K562 (cell line): ENCODE results near the gene CCL24. TPM values are rescaled to one million over a fixed set of nuclear protein-coding genes. Genes with fewer than 3 reads are reported as not detected.

Experiments
- CBX2 ChIP-seq: fragments of 200-600 bp; sonication (generic); IDR thresholded peaks from one replicate; pipeline ENCODE4 v1.6.1; 2012; ENCODE audit warnings: mild to moderate bottlenecking, low read length, inconsistent platforms; ENCODE audit not compliant: insufficient read depth, poor library complexity, severe bottlenecking
- CCNT2 ChIP-seq: IDR thresholded peaks from 2 replicates; pipeline ENCODE4 v1.6.1; 2011; ENCODE audit warnings: borderline replicate concordance, low read depth, mild to moderate bottlenecking, moderate library complexity, mixed read lengths, low read length; ENCODE audit not compliant: insufficient read length; ENCODE audit errors: extremely low read depth
- CEBPB ChIP-seq: fragments of 450-650 bp; IDR thresholded peaks from 2 replicates; pipeline ENCODE4 v1.6.1; 2016; ENCODE audit warnings: missing genetic modification characterization, missing compliant biosample characterization
- ELF2 ChIP-seq: fragments of 250-450 bp; sonication (Bioruptor Pico); IDR thresholded peaks from 2 replicates; pipeline ENCODE4 v1.5.0; 2021; ENCODE audit warnings: mild to moderate bottlenecking
- ESRRB ChIP-seq: fragments of 250-450 bp; sonication (Bioruptor Pico); IDR thresholded peaks from 2 replicates; pipeline ENCODE4 v1.5.0; 2020; ENCODE audit warnings: mild to moderate bottlenecking, moderate library complexity, borderline replicate concordance
- ETV6 ChIP-seq, 3 experiments: fragments of 150-350 bp in 1 of 3; sonication (generic) in 1 of 3; formaldehyde crosslinking in 1 of 3; IDR thresholded peaks; 2 replicates each; pipeline versions ENCODE4 v1.6.1 to v1.8.0; 2014 to 2022; ENCODE audit warnings: borderline replicate concordance in 2 of 3, low read depth in 2 of 3, antibody characterized with exemption in 1 of 3, low read length in 1 of 3, mild to moderate bottlenecking in 1 of 3, missing genetic modification reagents in 1 of 3
- FUS ChIP-seq: fragments of 200-400 bp; formaldehyde crosslinking; optimal IDR thresholded peaks from 2 replicates; pipeline ENCODE3; 2017; ENCODE audit warnings: low read depth, low read length
- KLF6 ChIP-seq: fragments of 250-450 bp; sonication (Bioruptor Pico); IDR thresholded peaks from 2 replicates; pipeline ENCODE4 v1.4.0; 2020; ENCODE audit warnings: mild to moderate bottlenecking, moderate library complexity, borderline replicate concordance
- MECOM ChIP-seq: fragments of 250-450 bp; sonication (Bioruptor Pico); IDR thresholded peaks from 2 replicates; pipeline ENCODE4 v1.8.0; 2022; ENCODE audit warnings: inconsistent platforms
- MTF1 ChIP-seq: fragments of 250-450 bp; sonication (Bioruptor Pico); IDR thresholded peaks from 2 replicates; pipeline ENCODE4 v1.9.0; 2021; ENCODE audit warnings: moderate library complexity, mild to moderate bottlenecking, inconsistent platforms, borderline replicate concordance
- RHOXF2B ChIP-seq: fragments of 250-450 bp; sonication (Bioruptor Pico); conservative IDR thresholded peaks from 2 replicates; pipeline ENCODE4 v1.5.1; 2021
- SNIP1 ChIP-seq: fragments of 450-650 bp; IDR thresholded peaks from 2 replicates; pipeline ENCODE4 v1.7.1; 2017; ENCODE audit warnings: low read depth, mild to moderate bottlenecking
- TARDBP ChIP-seq: fragments of 450-650 bp; IDR thresholded peaks from 2 replicates; pipeline ENCODE4 v1.6.1; 2016
- TRIM28 ChIP-seq: fragments of 450-650 bp; IDR thresholded peaks from 2 replicates; pipeline ENCODE4 v1.6.1; 2017
- ZNF589 ChIP-seq: fragments of 200-800 bp; sonication (Bioruptor generic); IDR thresholded peaks from 2 replicates; pipeline ENCODE4 v1.6.1; 2016; ENCODE audit warnings: low read depth, missing genetic modification characterization, missing compliant biosample characterization
- polyA plus RNA-seq, 8 experiments: library from polyadenylated mRNA; depleted of rRNA in 4 of 8; stranded (reverse) in 5 of 8; unstranded in 3 of 8; fragments of >200 nt; fragmentation: Nextera tagmentation in 2 of 8; fragmentation: Illumina TruSeq in 1 of 8; extraction: Ambion mirVana in 2 of 8; extraction: Trizol in 1 of 8; gene quantifications; 2 replicates each; pipeline versions ENCODE4 v1.2.1 to v1.2.3, GENCODE V29; 2011 to 2014; ENCODE audit warnings: inconsistent platforms in 1 of 8, missing spikeins in 1 of 8
- total RNA-seq, 7 experiments: library from RNA; depleted of rRNA in 6 of 7; stranded (reverse); fragments of >200 nt in 6 of 7; fragmentation: Illumina TruSeq in 2 of 7; extraction: Trizol in 2 of 7; gene quantifications; 2 replicates each; pipeline versions ENCODE4 v1.2.1 to v1.2.3, GENCODE V29; 2011 to 2021; ENCODE audit warnings: low replicate concordance in 1 of 7
- TF ChIP-seq, protein P1 (sequence below): fragments of 450-650 bp; conservative IDR thresholded peaks from 2 replicates; pipeline ENCODE4 v1.6.1; 2016; ENCODE audit warnings: missing genetic modification characterization, low read depth, mild to moderate bottlenecking, control low read depth, missing compliant biosample characterization
- TF ChIP-seq, protein P2 (sequence below): fragments of 450-650 bp; formaldehyde crosslinking; IDR thresholded peaks from 2 replicates; pipeline ENCODE4 v1.4.0; 2020; ENCODE audit warnings: mild to moderate bottlenecking, moderate library complexity
- TF ChIP-seq, protein P3 (sequence below), 2 experiments: fragments of 250-450 bp in 1 of 2; fragments of 450-650 bp in 1 of 2; sonication (Bioruptor Pico) in 1 of 2; IDR thresholded peaks; 2 replicates each; pipeline versions ENCODE4 v1.6.1 to v1.8.0; 2016 to 2021; ENCODE audit warnings: mild to moderate bottlenecking in 2 of 2, moderate library complexity in 2 of 2, missing compliant biosample characterization in 1 of 2, missing genetic modification characterization in 1 of 2
- TF ChIP-seq, protein P4 (sequence below): fragments of 450-650 bp; IDR thresholded peaks from 2 replicates; pipeline ENCODE4 v1.6.1; 2016; ENCODE audit warnings: antibody characterized with exemption
- TF ChIP-seq, protein P5 (sequence below): IDR thresholded peaks from 2 replicates; pipeline ENCODE4 v1.6.1; 2016; ENCODE audit warnings: missing genetic modification characterization, missing compliant biosample characterization

CCL24 gene
- total and polyA plus RNA-seq, 9 of the 15 experiments (the other 6 are each of a cell fraction or from before 2014, with no cell fraction given), result 0.45 to 3.6 (median 0.95) TPM; not detected in 1

DNA sequence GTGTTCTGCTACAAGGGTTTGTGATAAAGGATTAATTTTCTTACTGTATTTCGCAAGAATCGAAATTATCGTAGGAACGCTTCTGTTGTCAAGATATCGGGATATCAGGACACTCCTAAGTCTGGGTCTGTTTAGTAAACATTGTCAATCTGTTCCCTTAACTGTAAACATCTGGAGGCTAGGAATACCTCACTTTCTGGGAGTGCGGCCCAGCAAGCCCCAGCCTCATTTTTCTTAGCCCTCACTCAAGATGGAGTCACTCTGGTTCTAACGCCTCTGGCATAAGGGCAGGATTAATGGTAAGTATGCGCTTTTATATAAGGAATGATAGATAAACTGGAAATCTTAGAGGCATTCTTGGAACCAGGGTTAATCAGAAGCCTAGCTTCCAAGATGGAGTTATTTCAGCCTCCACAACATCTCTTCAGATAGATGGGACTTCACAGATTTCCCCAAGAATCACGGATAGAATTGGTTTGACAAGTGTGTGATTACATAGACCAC is 30.1 kb upstream of the CCL24 start (continued):
- TF ChIP-seq, protein P1, sequence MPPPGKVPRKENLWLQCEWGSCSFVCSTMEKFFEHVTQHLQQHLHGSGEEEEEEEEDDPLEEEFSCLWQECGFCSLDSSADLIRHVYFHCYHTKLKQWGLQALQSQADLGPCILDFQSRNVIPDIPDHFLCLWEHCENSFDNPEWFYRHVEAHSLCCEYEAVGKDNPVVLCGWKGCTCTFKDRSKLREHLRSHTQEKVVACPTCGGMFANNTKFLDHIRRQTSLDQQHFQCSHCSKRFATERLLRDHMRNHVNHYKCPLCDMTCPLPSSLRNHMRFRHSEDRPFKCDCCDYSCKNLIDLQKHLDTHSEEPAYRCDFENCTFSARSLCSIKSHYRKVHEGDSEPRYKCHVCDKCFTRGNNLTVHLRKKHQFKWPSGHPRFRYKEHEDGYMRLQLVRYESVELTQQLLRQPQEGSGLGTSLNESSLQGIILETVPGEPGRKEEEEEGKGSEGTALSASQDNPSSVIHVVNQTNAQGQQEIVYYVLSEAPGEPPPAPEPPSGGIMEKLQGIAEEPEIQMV (tag), result peak; percentile 82
- TF ChIP-seq, protein P2, sequence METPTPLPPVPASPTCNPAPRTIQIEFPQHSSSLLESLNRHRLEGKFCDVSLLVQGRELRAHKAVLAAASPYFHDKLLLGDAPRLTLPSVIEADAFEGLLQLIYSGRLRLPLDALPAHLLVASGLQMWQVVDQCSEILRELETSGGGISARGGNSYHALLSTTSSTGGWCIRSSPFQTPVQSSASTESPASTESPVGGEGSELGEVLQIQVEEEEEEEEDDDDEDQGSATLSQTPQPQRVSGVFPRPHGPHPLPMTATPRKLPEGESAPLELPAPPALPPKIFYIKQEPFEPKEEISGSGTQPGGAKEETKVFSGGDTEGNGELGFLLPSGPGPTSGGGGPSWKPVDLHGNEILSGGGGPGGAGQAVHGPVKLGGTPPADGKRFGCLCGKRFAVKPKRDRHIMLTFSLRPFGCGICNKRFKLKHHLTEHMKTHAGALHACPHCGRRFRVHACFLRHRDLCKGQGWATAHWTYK (CRISPR knock-in tag), result peak; percentile 96
- TF ChIP-seq, protein P3, sequence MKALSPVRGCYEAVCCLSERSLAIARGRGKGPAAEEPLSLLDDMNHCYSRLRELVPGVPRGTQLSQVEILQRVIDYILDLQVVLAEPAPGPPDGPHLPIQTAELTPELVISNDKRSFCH (CRISPR knock-in tag; IDR thresholded peaks at IDR 0.05), result peak; percentile 91
- TF ChIP-seq, protein P3 (tag; IDR thresholded peaks at IDR 0.05), result peak; percentile 98
- TF ChIP-seq ETV6 (IDR thresholded peaks at IDR 0.05; ENCODE audit: borderline replicate concordance in 1 of 2, low read depth in 2 of 2, low read length in 1 of 2), result no peak
- TF ChIP-seq ETV6 (CRISPR knock-in tag; IDR thresholded peaks at IDR 0.05; ENCODE audit: borderline replicate concordance), result no peak
- TF ChIP-seq, protein P4, sequence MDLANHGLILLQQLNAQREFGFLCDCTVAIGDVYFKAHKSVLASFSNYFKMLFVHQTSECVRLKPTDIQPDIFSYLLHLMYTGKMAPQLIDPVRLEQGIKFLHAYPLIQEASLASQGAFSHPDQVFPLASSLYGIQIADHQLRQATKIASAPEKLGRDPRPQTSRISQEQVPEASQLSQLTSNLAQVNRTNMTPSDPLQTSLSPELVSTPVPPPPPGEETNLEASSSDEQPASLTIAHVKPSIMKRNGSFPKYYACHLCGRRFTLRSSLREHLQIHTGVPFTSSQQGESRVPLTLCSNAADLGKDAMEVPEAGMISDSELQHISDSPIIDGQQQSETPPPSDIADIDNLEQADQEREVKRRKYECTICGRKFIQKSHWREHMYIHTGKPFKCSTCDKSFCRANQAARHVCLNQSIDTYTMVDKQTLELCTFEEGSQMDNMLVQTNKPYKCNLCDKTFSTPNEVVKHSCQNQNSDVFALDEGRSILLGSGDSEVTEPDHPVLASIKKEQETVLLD, result no peak
- no peak for TF ChIP-seq FUS
- TF ChIP-seq CBX2, result no peak
- TF ChIP-seq RHOXF2B (CRISPR knock-in tag), result peak; percentile 73; the same call in 1 of the 2 replicates
- TF ChIP-seq ESRRB (CRISPR knock-in tag), result no peak
- peak; percentile 97; the same call in 1 of the 2 replicates for TF ChIP-seq ZNF589 (CRISPR knock-in tag)
- TF ChIP-seq SNIP1, result no peak
- TF ChIP-seq ELF2 (CRISPR knock-in tag), result peak; percentile 76
- TF ChIP-seq MTF1 (CRISPR knock-in tag), result 0 out of 2 replicates have a peak, but pooled peaks have one; percentile 76
- TF ChIP-seq, protein P5, sequence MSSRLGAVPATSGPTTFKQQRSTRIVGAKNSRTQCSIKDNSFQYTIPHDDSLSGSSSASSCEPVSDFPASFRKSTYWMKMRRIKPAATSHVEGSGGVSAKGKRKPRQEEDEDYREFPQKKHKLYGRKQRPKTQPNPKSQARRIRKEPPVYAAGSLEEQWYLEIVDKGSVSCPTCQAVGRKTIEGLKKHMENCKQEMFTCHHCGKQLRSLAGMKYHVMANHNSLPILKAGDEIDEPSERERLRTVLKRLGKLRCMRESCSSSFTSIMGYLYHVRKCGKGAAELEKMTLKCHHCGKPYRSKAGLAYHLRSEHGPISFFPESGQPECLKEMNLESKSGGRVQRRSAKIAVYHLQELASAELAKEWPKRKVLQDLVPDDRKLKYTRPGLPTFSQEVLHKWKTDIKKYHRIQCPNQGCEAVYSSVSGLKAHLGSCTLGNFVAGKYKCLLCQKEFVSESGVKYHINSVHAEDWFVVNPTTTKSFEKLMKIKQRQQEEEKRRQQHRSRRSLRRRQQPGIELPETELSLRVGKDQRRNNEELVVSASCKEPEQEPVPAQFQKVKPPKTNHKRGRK, result no peak
- no peak for TF ChIP-seq TARDBP
- no peak for TF ChIP-seq TRIM28
- peak; percentile 52 for TF ChIP-seq CEBPB (tag)
- TF ChIP-seq CCNT2, result no peak
- peak; percentile 95 for TF ChIP-seq MECOM (CRISPR knock-in tag)
- TF ChIP-seq KLF6 (CRISPR knock-in tag), result peak; percentile 95
